HEK293 (cell line): Measurements from ENCODE around the gene KIF1A.

Experiments used
- CTCF ChIA-PET: fragments of 350-600 bp; formaldehyde crosslinking; extraction: SDS; loops from one replicate; lab custom pipeline; 2021; ENCODE audit warnings: antibody characterized with exemption; lab: Yijun Ruan, JAX
- POLR2A ChIA-PET: fragments of 300-600 bp; formaldehyde crosslinking; extraction: SDS; loops from one replicate; lab custom pipeline; 2020; ENCODE audit warnings: antibody characterized with exemption, inconsistent platforms; lab: Yijun Ruan, JAX
- H3K27ac ChIP-seq: fragments of 200-500 bp; sonication (Bioruptor generic); 2 replicates; pipeline ENCODE4 v1.5.1; 2014; ENCODE audit warnings: low read depth, low read length, control low read depth, inconsistent platforms; ENCODE audit errors: extremely low read depth
- H3K36me3 ChIP-seq, 2 experiments: fragments of 200-500 bp in 1 of 2; sonication (Bioruptor generic) in 1 of 2; 1 replicate in 1 of 2; 2 replicates in 1 of 2; pipeline ENCODE4 v1.5.1; 2014 to 2017; ENCODE audit warnings: inconsistent platforms in 2 of 2, low read length in 2 of 2; ENCODE audit not compliant: control insufficient read depth in 2 of 2, insufficient read depth in 1 of 2
- H3K4me1 ChIP-seq: fragments of 200-500 bp; sonication (Bioruptor generic); 2 replicates; pipeline ENCODE4 v1.5.1; 2014; ENCODE audit warnings: mild to moderate bottlenecking, low read length, inconsistent platforms; ENCODE audit not compliant: control insufficient read depth, insufficient read depth
- H3K4me3 ChIP-seq: 2 replicates; pipeline ENCODE4 v1.5.1; 2011; ENCODE audit warnings: low read depth, mild to moderate bottlenecking, control low read depth, low read length, moderate library complexity
- H3K9me3 ChIP-seq: fragments of 200-500 bp; sonication (Bioruptor generic); 2 replicates; pipeline ENCODE4 v1.5.1; 2014; ENCODE audit warnings: low read depth, low read length, inconsistent platforms; ENCODE audit not compliant: control insufficient read depth, insufficient read depth
- GLIS1 ChIP-seq: fragments of 450-650 bp; formaldehyde crosslinking; IDR thresholded peaks from 2 replicates; pipeline ENCODE4 v1.5.1; 2016; ENCODE audit warnings: missing biosample characterization, missing genetic modification characterization
- KLF9 ChIP-seq: fragments of 450-650 bp; formaldehyde crosslinking; IDR thresholded peaks from 2 replicates; pipeline ENCODE4 v1.5.1; 2016; ENCODE audit warnings: missing biosample characterization, missing genetic modification characterization, low read depth
- MYNN ChIP-seq: fragments of 450-650 bp; formaldehyde crosslinking; IDR thresholded peaks from 2 replicates; pipeline ENCODE4 v1.5.1; 2016; ENCODE audit warnings: missing biosample characterization, missing genetic modification characterization, borderline replicate concordance
- SCRT2 ChIP-seq: fragments of 450-650 bp; formaldehyde crosslinking; IDR thresholded peaks from 2 replicates; pipeline ENCODE4 v1.5.1; 2016; ENCODE audit warnings: missing biosample characterization, missing genetic modification characterization
- SP2 ChIP-seq: fragments of 450-650 bp; formaldehyde crosslinking; IDR thresholded peaks from 2 replicates; pipeline ENCODE4 v1.5.1; 2016; ENCODE audit warnings: missing biosample characterization, missing genetic modification characterization
- YY2 ChIP-seq: fragments of 450-650 bp; formaldehyde crosslinking; IDR thresholded peaks from 2 replicates; pipeline ENCODE4 v1.5.1; 2016; ENCODE audit warnings: missing biosample characterization, missing genetic modification characterization
- ZBTB17 ChIP-seq: fragments of 450-650 bp; formaldehyde crosslinking; IDR thresholded peaks from 2 replicates; pipeline ENCODE4 v1.5.1; 2016; ENCODE audit warnings: missing biosample characterization, missing genetic modification characterization
- ZFP3 ChIP-seq: fragments of 450-650 bp; formaldehyde crosslinking; IDR thresholded peaks from 2 replicates; pipeline ENCODE4 v1.5.1; 2016; ENCODE audit warnings: low read depth, missing biosample characterization, missing genetic modification characterization
- ZFP41 ChIP-seq: fragments of 450-650 bp; formaldehyde crosslinking; IDR thresholded peaks from 2 replicates; pipeline ENCODE4 v1.5.1; 2016; ENCODE audit warnings: missing biosample characterization, missing genetic modification characterization, borderline replicate concordance
- ZNF175 ChIP-seq: fragments of 450-650 bp; formaldehyde crosslinking; IDR thresholded peaks from 2 replicates; pipeline ENCODE4 v1.5.1; 2016; ENCODE audit warnings: missing biosample characterization, missing genetic modification characterization
- ZNF274 ChIP-seq, 2 experiments: fragments of 200-500 bp in 1 of 2; fragments of 450-650 bp in 1 of 2; sonication (Bioruptor generic) in 1 of 2; formaldehyde crosslinking in 1 of 2; IDR thresholded peaks; 2 replicates each; pipeline versions ENCODE4 v1.5.1 to v1.6.1; 2014 to 2016; ENCODE audit warnings: borderline replicate concordance in 1 of 2, inconsistent platforms in 1 of 2, low read length in 1 of 2, missing biosample characterization in 1 of 2, missing genetic modification characterization in 1 of 2
- ZNF510 ChIP-seq: fragments of 450-650 bp; formaldehyde crosslinking; IDR thresholded peaks from 2 replicates; pipeline ENCODE4 v1.5.1; 2018; ENCODE audit warnings: mild to moderate bottlenecking, missing genetic modification characterization, missing biosample characterization; ENCODE audit not compliant: insufficient replicate concordance
- ZNF561 ChIP-seq: fragments of 450-650 bp; IDR thresholded peaks from 2 replicates; pipeline ENCODE4 v1.5.1; 2018; ENCODE audit warnings: missing biosample characterization, missing genetic modification characterization, borderline replicate concordance
- ZNF571 ChIP-seq: fragments of 450-650 bp; formaldehyde crosslinking; IDR thresholded peaks from 2 replicates; pipeline ENCODE4 v1.5.0; 2017; ENCODE audit warnings: missing biosample characterization, missing genetic modification characterization
- ZNF621 ChIP-seq: fragments of 450-650 bp; formaldehyde crosslinking; IDR thresholded peaks from 2 replicates; pipeline ENCODE4 v1.5.1; 2017; ENCODE audit warnings: missing biosample characterization, missing genetic modification characterization
- ZNF626 ChIP-seq: fragments of 450-650 bp; sonication (Bioruptor Pico); formaldehyde crosslinking; IDR thresholded peaks from 2 replicates; pipeline ENCODE4 v1.5.1; 2018; ENCODE audit warnings: missing biosample characterization, missing genetic modification characterization, inconsistent platforms
- ZNF701 ChIP-seq: fragments of 450-650 bp; formaldehyde crosslinking; IDR thresholded peaks from 2 replicates; pipeline ENCODE4 v1.5.1; 2016; ENCODE audit warnings: missing biosample characterization, missing genetic modification characterization
- ZNF837 ChIP-seq: fragments of 450-650 bp; formaldehyde crosslinking; IDR thresholded peaks from 2 replicates; pipeline ENCODE4 v1.5.1; 2016; ENCODE audit warnings: missing biosample characterization, missing genetic modification characterization
- ZSCAN23 ChIP-seq: fragments of 450-650 bp; formaldehyde crosslinking; IDR thresholded peaks from 2 replicates; pipeline ENCODE4 v1.5.1; 2016; ENCODE audit warnings: missing biosample characterization, missing genetic modification characterization
- ZSCAN30 ChIP-seq: fragments of 450-650 bp; IDR thresholded peaks from 2 replicates; pipeline ENCODE4 v1.5.1; 2018; ENCODE audit warnings: missing biosample characterization, mild to moderate bottlenecking, missing genetic modification characterization, moderate library complexity
- TF ChIP-seq, protein P1 (sequence below): fragments of 450-650 bp; formaldehyde crosslinking; IDR thresholded peaks from 2 replicates; pipeline ENCODE4 v1.5.1; 2016; ENCODE audit warnings: missing biosample characterization, missing genetic modification characterization
- TF ChIP-seq, protein P2 (sequence below): fragments of 450-650 bp; formaldehyde crosslinking; IDR thresholded peaks from 2 replicates; pipeline ENCODE4 v1.5.1; 2017; ENCODE audit warnings: missing biosample characterization, missing genetic modification characterization
- TF ChIP-seq, protein P3 (sequence below): fragments of 450-650 bp; formaldehyde crosslinking; IDR thresholded peaks from 2 replicates; pipeline ENCODE4 v1.5.1; 2017; ENCODE audit warnings: missing biosample characterization, missing genetic modification characterization
- TF ChIP-seq, protein P4 (sequence below): fragments of 450-650 bp; formaldehyde crosslinking; IDR thresholded peaks from 2 replicates; pipeline ENCODE4 v1.5.0; 2017; ENCODE audit warnings: missing biosample characterization, missing genetic modification characterization, borderline replicate concordance

The KIF1A gene

DNA sequence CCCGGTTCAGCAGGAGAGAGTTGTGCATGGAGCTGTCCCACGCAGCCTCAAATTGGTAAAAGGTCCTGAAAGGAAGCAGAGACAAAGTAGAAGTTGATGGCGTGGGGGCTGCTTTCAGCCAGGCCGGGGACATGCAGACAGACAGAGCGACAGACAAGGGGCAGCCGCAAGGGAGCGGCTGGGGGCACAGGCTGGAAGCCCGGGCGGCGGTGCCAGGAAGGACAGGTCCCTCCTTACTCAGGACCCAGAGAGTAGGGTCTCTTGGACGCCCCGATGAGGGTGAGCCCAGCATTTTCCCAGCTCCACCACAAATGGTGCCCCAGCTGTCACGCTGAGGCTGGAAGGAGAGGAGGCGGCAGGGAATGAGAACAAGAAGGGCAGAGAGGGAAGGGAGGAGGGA is 93.1 kb downstream of the KIF1A start (continued):
- TF ChIP-seq, protein P1, sequence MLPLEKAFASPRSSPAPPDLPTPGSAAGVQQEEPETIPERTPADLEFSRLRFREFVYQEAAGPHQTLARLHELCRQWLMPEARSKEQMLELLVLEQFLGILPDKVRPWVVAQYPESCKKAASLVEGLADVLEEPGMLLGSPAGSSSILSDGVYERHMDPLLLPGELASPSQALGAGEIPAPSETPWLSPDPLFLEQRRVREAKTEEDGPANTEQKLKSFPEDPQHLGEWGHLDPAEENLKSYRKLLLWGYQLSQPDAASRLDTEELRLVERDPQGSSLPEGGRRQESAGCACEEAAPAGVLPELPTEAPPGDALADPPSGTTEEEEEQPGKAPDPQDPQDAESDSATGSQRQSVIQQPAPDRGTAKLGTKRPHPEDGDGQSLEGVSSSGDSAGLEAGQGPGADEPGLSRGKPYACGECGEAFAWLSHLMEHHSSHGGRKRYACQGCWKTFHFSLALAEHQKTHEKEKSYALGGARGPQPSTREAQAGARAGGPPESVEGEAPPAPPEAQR = no peak
- TF ChIP-seq ZFP41 (tag by site-specific recombination) (no peak), ZFP3 (tag by site-specific recombination) (no peak)

DNA sequence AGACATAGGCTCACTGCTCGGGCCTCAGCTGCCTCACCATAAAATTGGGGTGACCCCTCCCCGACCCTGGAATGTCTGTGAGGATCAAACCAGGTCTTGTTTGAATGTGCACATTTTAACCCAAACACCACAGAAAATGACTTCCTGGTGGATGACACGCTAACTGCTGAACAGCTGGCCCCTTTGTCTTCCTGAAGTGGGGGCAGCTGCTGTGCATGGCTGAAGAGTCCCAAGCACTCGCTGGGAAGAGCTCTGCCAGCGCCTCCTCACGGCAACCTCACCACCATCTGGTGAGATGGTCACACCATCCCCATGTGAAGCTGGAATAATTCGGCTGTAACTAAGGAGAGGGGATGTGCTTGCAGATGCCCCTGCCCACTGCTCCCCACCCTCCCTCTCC is 94.3 kb downstream of the KIF1A start:
- no peak overlapping the region for H3K27ac ChIP-seq
- H3K4me3 ChIP-seq = no peak overlapping the region
- TF ChIP-seq ZNF571 (tag by site-specific recombination) (no peak), SCRT2 (no peak), ZBTB17 (tag by site-specific recombination) (no peak), SP2 (no peak), ZNF621 (tag by site-specific recombination) (no peak), ZNF274 (IDR thresholded peaks at IDR 0.05; ENCODE audit: low read length) (no peak), ZNF274 (tag by site-specific recombination; IDR thresholded peaks at IDR 0.05; ENCODE audit: borderline replicate concordance) (no peak), ZSCAN30 (tag by site-specific recombination) (no peak), KLF9 (tag by site-specific recombination) (no peak), ZSCAN23 (no peak), ZNF561 (tag by site-specific recombination) (no peak)
- TF ChIP-seq, protein P2, sequence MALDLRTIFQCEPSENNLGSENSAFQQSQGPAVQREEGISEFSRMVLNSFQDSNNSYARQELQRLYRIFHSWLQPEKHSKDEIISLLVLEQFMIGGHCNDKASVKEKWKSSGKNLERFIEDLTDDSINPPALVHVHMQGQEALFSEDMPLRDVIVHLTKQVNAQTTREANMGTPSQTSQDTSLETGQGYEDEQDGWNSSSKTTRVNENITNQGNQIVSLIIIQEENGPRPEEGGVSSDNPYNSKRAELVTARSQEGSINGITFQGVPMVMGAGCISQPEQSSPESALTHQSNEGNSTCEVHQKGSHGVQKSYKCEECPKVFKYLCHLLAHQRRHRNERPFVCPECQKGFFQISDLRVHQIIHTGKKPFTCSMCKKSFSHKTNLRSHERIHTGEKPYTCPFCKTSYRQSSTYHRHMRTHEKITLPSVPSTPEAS (tag by site-specific recombination) = no peak
- no peaks in the 10 kb centered on the region for H3K4me1 ChIP-seq
- H3K9me3 ChIP-seq = no peaks in the 10 kb centered on the region
- ChIA-PET POLR2A (no interaction called here), CTCF (interaction anchor here (0.6 kb wide), 1 partner anchor 1582 kb away, joined by 3 read pairs; no protein-coding TSS in a partner anchor)
- peaks cover 0 to 29% of the 10 kb centered on the region in 2 experiments; a peak in 1 of 3 replicates for H3K36me3 ChIP-seq

DNA sequence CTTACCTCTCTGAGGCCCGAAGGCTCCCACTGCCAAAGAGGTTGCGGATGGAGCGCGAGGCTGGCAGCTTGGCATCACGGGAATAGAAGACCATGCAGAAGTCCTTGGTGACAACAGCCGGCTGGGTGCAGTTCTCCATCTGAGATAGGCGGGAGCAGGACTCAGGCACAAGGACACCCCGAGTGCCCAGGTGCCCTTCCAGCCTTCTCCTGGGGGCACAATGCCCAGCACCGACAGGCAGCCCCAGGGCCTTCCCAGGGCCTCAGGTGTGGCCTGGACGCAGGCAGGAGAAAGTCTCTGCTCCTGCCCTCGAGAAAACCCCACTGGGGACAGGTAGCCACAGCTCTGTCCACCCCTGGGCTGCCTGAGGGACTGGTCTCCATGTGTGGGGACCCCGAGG is 94.8 kb downstream of the KIF1A start:
- ChIA-PET POLR2A (no interaction called here), CTCF (interaction anchor here (0.6 to 0.7 kb wide), 2 partner anchors 10 to 1581 kb away, joined by 3 to 5 read pairs; no protein-coding TSS in a partner anchor)
- Histone ChIP-seq H3K4me1 (no peaks in the 10 kb centered on the region), H3K4me3 (no peak overlapping the region), H3K36me3 (peaks cover 0 to 29% of the 10 kb centered on the region in 2 experiments; a peak in 1 of 3 replicates), H3K9me3 (no peaks in the 10 kb centered on the region), H3K27ac (no peak overlapping the region)
- TF ChIP-seq MYNN (tag by site-specific recombination) = no peak
- TF ChIP-seq YY2 = no peak

DNA sequence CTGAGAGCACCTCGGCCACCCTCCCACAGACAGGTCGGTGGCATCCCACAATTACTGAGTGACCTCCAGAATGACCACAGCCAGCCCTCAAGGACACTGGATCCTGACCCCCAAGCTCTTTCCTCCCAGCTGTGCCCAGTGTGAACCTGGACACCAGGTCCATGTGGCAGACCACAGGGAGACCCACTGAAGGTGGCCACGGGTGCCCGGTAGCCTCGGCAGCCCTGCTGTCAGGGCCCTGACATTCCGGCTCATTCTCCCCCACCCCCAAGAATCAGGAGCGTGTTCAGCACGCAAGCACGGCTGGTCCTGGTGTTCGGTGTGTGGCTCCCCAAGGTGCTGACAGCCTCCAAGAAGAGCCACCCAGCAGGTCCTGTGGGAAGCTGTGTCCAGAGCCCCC is 95.6 kb downstream of the KIF1A start:
- POLR2A ChIA-PET = no interaction called here
- CTCF ChIA-PET = interaction anchor here (0.7 kb wide), 1 partner anchor 9 kb away, joined by 5 read pairs; no protein-coding TSS in a partner anchor
- Histone ChIP-seq H3K27ac (no peak overlapping the region), H3K4me3 (no peak overlapping the region), H3K36me3 (peaks cover 0 to 29% of the 10 kb centered on the region in 2 experiments; a peak in 1 of 3 replicates), H3K4me1 (no peaks in the 10 kb centered on the region), H3K9me3 (no peaks in the 10 kb centered on the region)
- TF ChIP-seq, protein P3, sequence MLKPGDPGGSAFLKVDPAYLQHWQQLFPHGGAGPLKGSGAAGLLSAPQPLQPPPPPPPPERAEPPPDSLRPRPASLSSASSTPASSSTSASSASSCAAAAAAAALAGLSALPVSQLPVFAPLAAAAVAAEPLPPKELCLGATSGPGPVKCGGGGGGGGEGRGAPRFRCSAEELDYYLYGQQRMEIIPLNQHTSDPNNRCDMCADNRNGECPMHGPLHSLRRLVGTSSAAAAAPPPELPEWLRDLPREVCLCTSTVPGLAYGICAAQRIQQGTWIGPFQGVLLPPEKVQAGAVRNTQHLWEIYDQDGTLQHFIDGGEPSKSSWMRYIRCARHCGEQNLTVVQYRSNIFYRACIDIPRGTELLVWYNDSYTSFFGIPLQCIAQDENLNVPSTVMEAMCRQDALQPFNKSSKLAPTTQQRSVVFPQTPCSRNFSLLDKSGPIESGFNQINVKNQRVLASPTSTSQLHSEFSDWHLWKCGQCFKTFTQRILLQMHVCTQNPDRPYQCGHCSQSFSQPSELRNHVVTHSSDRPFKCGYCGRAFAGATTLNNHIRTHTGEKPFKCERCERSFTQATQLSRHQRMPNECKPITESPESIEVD (tag by site-specific recombination) = no peak
- no peak for TF ChIP-seq ZNF175 (tag by site-specific recombination)
- TF ChIP-seq MYNN (tag by site-specific recombination) = no peak
- TF ChIP-seq ZNF510 (tag by site-specific recombination) = no peak
- TF ChIP-seq ZNF837 = no peak
- no peak for TF ChIP-seq ZNF701 (tag by site-specific recombination)
- TF ChIP-seq, protein P4, sequence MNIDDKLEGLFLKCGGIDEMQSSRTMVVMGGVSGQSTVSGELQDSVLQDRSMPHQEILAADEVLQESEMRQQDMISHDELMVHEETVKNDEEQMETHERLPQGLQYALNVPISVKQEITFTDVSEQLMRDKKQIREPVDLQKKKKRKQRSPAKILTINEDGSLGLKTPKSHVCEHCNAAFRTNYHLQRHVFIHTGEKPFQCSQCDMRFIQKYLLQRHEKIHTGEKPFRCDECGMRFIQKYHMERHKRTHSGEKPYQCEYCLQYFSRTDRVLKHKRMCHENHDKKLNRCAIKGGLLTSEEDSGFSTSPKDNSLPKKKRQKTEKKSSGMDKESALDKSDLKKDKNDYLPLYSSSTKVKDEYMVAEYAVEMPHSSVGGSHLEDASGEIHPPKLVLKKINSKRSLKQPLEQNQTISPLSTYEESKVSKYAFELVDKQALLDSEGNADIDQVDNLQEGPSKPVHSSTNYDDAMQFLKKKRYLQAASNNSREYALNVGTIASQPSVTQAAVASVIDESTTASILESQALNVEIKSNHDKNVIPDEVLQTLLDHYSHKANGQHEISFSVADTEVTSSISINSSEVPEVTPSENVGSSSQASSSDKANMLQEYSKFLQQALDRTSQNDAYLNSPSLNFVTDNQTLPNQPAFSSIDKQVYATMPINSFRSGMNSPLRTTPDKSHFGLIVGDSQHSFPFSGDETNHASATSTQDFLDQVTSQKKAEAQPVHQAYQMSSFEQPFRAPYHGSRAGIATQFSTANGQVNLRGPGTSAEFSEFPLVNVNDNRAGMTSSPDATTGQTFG (tag by site-specific recombination) = no peak
- TF ChIP-seq ZNF626 = no peak
- no peak for TF ChIP-seq GLIS1 (tag by site-specific recombination)
